Fibroblast of lung (primary cell): ENCODE results near the gene DENND6B.

Experiments used
- EZH2 ChIP-seq: IDR thresholded peaks from 2 replicates; pipeline ENCODE4 v1.5.1; 2012; ENCODE audit warnings: low read length, control low read depth, mild to moderate bottlenecking; ENCODE audit errors: missing control alignments
- TF ChIP-seq, protein P1 (sequence below), 2 donors: IDR thresholded peaks in 1 of 2; conservative IDR thresholded peaks in 1 of 2; 1 replicate in 1 of 2; 2 replicates in 1 of 2; pipeline ENCODE4 v1.5.1; 2011 to 2012; ENCODE audit warnings: low read length in 2 of 2, control low read depth in 1 of 2, inconsistent platforms in 1 of 2, low read depth in 1 of 2, mild to moderate bottlenecking in 1 of 2

DNA sequence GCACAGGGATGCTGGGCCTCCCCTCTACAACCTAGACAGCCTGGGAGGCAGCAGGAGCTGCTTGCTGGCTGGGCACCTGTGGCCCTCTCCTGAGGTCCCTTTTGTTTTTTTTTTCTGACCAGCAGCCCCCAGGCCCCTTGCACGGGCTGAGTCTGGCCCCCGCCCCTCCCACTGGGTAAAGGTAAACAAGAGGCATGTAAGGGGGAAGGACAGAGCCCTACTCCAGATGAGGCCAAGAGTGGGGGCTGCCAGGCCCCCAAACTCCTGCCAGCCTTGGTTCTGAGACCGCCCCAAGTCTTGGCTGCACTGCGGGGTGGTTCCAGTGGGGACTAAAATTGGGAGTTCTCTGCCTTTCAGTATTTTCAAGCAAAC lies 28.6 kb downstream of the DENND6B start:
- TF ChIP-seq, protein P1, sequence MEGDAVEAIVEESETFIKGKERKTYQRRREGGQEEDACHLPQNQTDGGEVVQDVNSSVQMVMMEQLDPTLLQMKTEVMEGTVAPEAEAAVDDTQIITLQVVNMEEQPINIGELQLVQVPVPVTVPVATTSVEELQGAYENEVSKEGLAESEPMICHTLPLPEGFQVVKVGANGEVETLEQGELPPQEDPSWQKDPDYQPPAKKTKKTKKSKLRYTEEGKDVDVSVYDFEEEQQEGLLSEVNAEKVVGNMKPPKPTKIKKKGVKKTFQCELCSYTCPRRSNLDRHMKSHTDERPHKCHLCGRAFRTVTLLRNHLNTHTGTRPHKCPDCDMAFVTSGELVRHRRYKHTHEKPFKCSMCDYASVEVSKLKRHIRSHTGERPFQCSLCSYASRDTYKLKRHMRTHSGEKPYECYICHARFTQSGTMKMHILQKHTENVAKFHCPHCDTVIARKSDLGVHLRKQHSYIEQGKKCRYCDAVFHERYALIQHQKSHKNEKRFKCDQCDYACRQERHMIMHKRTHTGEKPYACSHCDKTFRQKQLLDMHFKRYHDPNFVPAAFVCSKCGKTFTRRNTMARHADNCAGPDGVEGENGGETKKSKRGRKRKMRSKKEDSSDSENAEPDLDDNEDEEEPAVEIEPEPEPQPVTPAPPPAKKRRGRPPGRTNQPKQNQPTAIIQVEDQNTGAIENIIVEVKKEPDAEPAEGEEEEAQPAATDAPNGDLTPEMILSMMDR (conservative IDR thresholded peaks at IDR 0.05 in 1 of 2, IDR thresholded peaks at IDR 0.05 in 1 of 2; ENCODE audit: low read depth in 1 of 2, low read length in 2 of 2), result no peak
- no peak for TF ChIP-seq EZH2
